Natural killer cell treated with Interleukin-12 subunit alpha and Interleukin-12 subunit beta and Interleukin-15 and Interleukin-18, amount 100 ng/mL, for 72 hours (primary cell): ENCODE data around the gene TRPC5OS. TPM values are rescaled to one million over a fixed set of nuclear protein-coding genes. Genes with fewer than 3 reads are reported as not detected.

Source experiments
- ATAC-seq, 2 donors: fragments of 150-1000 bp; cut with Tn5 transposase in 1 of 2; sonication (Bioruptor Pico), chemical (Tn5 transposase) in 1 of 2; 2 replicates each; pipeline ENCODE4 v1.10.0; 2021
- DNase-seq: peaks from one replicate; pipeline ENCODE4 v3.0.0; 2022; ENCODE audit warnings: low spot score
- H3K27ac Mint-ChIP-seq, 2 donors: 1 replicate in 1 of 2; 2 replicates in 1 of 2; pipeline ENCODE4 v1.8.0; 2022; ENCODE audit warnings: mixed read lengths in 2 of 2, mild to moderate bottlenecking in 1 of 2, moderate library complexity in 1 of 2
- H3K27me3 Mint-ChIP-seq, 2 donors: 1 replicate in 1 of 2; 2 replicates in 1 of 2; pipeline ENCODE4 v1.8.0; 2022; ENCODE audit warnings: mixed read lengths in 2 of 2
- H3K36me3 Mint-ChIP-seq: one replicate; pipeline ENCODE4 v1.8.0; 2022; ENCODE audit warnings: mixed read lengths
- H3K4me1 Mint-ChIP-seq, 2 donors: 1 replicate in 1 of 2; 2 replicates in 1 of 2; pipeline ENCODE4 v1.8.0; 2022; ENCODE audit warnings: low read depth in 2 of 2, mixed read lengths in 2 of 2, mild to moderate bottlenecking in 1 of 2
- H3K4me3 Mint-ChIP-seq: one replicate; pipeline ENCODE4 v1.8.0; 2022; ENCODE audit warnings: mixed read lengths
- H3K9me3 Mint-ChIP-seq: 2 replicates; pipeline ENCODE4 v1.8.0; 2022; ENCODE audit warnings: mixed read lengths
- total RNA-seq, 2 donors: library from RNA; stranded (reverse); gene quantifications; one replicate each; pipeline ENCODE4 v1.2.3, GENCODE V29; 2022

The TRPC5OS gene
- total RNA-seq, result not detected

- H3K27ac Mint-ChIP-seq, result no peak within 1 kb of the TSS
- no peaks in the 10 kb centered on the region for H3K9me3 Mint-ChIP-seq
- no peaks in the 10 kb centered on the region for H3K4me1 Mint-ChIP-seq
- peaks cover 0 to 25% of the 10 kb centered on the region in 2 donors for H3K27me3 Mint-ChIP-seq
- DNase-seq (no peak), ATAC-seq (no peak)
- no peak within 1 kb of the TSS for H3K4me3 Mint-ChIP-seq
- H3K36me3 Mint-ChIP-seq, result no peaks in the 10 kb centered on the region
Measured at GRCh38 chrX:111875881-111876280, at the start of gene TRPC5OS. TRPC5OS (plus strand) TSS chrX:111876181; CDS start chrX:111901850, 25,669 bp downstream.

DNA sequence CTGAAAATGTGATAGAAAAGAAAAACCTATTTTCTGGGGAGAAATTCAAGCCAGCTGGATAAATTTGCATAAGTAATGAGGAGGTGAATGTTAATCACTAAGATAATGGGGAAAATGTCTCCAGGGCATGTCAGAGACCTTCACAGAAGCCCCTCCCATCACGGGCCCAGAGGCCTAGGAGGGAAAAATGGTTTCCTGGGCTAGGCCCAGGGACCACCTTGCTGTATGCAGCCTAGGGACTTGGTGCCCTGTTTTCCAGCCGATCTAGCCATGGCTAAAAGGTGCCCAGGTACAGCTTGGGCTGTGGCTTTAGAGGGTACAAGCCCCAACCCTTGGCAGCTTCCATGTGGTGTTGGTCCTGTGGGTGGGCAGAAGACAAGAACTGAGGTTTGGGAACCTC, 46.6 kb upstream of the TRPC5OS start:
- H3K27ac Mint-ChIP-seq, result no peak overlapping the region
- H3K36me3 Mint-ChIP-seq, result no peaks in the 10 kb centered on the region
- no peak overlapping the region for H3K4me3 Mint-ChIP-seq
- H3K9me3 Mint-ChIP-seq, result no peaks in the 10 kb centered on the region
- ATAC-seq, result no peak
- peaks cover 12 to 16% of the 10 kb centered on the region in 2 donors for H3K27me3 Mint-ChIP-seq
- no peak for DNase-seq
- no peaks in the 10 kb centered on the region for H3K4me1 Mint-ChIP-seq

- peaks cover 12 to 16% of the 10 kb centered on the region in 2 donors for H3K27me3 Mint-ChIP-seq
- ATAC-seq (no peak), DNase-seq (no peak)
- H3K4me3 Mint-ChIP-seq, result no peak overlapping the region
- H3K27ac Mint-ChIP-seq, result no peak overlapping the region
- no peaks in the 10 kb centered on the region for H3K36me3 Mint-ChIP-seq
- H3K4me1 Mint-ChIP-seq, result no peaks in the 10 kb centered on the region
- H3K9me3 Mint-ChIP-seq, result no peaks in the 10 kb centered on the region
Measured at GRCh38 chrX:111830571-111830970, 45.4 kb upstream of the TRPC5OS start.

DNA sequence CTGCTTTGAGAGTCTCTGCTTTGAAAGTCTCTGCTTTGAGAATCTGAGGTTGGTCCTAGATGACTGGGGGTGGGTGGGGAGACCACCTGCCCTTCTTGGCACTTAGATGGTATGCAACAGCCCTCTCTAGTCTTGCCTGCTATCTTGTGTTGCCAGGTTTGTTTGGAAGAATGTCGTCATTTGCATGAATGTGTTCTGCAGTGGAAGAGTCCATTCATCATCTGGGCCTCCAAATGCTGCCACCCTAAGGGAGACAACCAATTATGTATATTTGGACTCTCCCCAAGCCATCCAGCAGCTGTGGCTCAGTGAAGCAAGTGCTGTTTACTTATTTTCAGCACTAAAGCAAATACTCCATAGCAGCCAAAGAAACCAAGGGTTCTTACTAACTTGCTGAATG, 44.6 kb upstream of the TRPC5OS start:
- DNase-seq (no peak), ATAC-seq (no peak)
- Mint-ChIP-seq H3K27me3 (peaks cover 12 to 15% of the 10 kb centered on the region in 2 donors), H3K27ac (no peak overlapping the region), H3K4me3 (no peak overlapping the region), H3K36me3 (no peaks in the 10 kb centered on the region), H3K9me3 (no peaks in the 10 kb centered on the region), H3K4me1 (no peaks in the 10 kb centered on the region)

DNA sequence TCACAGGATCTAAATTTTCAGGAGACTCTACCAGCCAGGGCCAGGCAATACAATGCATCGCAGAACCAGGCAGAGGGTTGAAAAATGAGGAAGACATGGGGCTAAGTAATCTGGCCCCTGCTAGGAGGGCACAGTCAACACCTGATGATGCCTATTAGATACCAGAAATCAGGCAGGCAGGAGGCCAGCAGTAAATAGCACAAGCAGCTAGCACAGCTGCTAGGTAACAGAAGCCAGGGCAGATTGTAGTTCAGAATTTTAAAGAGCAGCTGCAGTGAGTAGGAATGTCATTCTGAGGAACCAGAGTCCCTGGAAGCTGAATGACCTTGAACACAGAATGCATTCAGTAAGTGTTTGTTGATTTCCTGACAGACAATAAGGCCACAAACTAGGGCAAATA, 38.8 kb upstream of the TRPC5OS start:
- Mint-ChIP-seq H3K4me3 (no peak overlapping the region), H3K36me3 (no peaks in the 10 kb centered on the region), H3K4me1 (no peaks in the 10 kb centered on the region), H3K9me3 (no peaks in the 10 kb centered on the region), H3K27ac (no peak overlapping the region), H3K27me3 (peaks cover 0 to 2% of the 10 kb centered on the region in 2 donors)
- DNase-seq (no peak), ATAC-seq (no peak)

- Mint-ChIP-seq H3K36me3 (no peaks in the 10 kb centered on the region), H3K4me3 (no peak overlapping the region), H3K27ac (no peak overlapping the region), H3K9me3 (no peaks in the 10 kb centered on the region), H3K4me1 (no peaks in the 10 kb centered on the region), H3K27me3 (peaks cover 0 to 11% of the 10 kb centered on the region in 2 donors)
- DNase-seq (no peak), ATAC-seq (no peak)
Measured at GRCh38 chrX:111847491-111848133, 28.4 kb upstream of the TRPC5OS start.

GRCh38 chrX:111848541-111848940, 27.4 kb upstream of the TRPC5OS start:
- DNase-seq (no peak), ATAC-seq (no peak)
- Mint-ChIP-seq H3K27me3 (peaks cover 0 to 6% of the 10 kb centered on the region in 2 donors), H3K36me3 (no peaks in the 10 kb centered on the region), H3K4me3 (no peak overlapping the region), H3K27ac (no peak overlapping the region), H3K9me3 (no peaks in the 10 kb centered on the region), H3K4me1 (no peaks in the 10 kb centered on the region)

- H3K27ac Mint-ChIP-seq, result no peak overlapping the region
- no peaks in the 10 kb centered on the region for H3K4me1 Mint-ChIP-seq
- DNase-seq (no peak), ATAC-seq (no peak)
- H3K27me3 Mint-ChIP-seq, result peaks cover 0 to 9% of the 10 kb centered on the region in 2 donors
- no peaks in the 10 kb centered on the region for H3K9me3 Mint-ChIP-seq
- no peaks in the 10 kb centered on the region for H3K36me3 Mint-ChIP-seq
- H3K4me3 Mint-ChIP-seq, result no peak overlapping the region
Measured at GRCh38 chrX:111850975-111851374, 25.0 kb upstream of the TRPC5OS start.

- Mint-ChIP-seq H3K4me1 (no peaks in the 10 kb centered on the region), H3K9me3 (no peaks in the 10 kb centered on the region), H3K4me3 (no peak overlapping the region), H3K27me3 (peaks cover 0 to 18% of the 10 kb centered on the region in 2 donors), H3K27ac (no peak overlapping the region), H3K36me3 (no peaks in the 10 kb centered on the region)
- ATAC-seq, result no peak
- DNase-seq, result no peak
Measured at GRCh38 chrX:111854556-111855490, 21.2 kb upstream of the TRPC5OS start.

- Mint-ChIP-seq H3K27me3 (peaks cover 0 to 13% of the 10 kb centered on the region in 2 donors), H3K36me3 (no peaks in the 10 kb centered on the region), H3K4me3 (no peak overlapping the region), H3K27ac (no peak overlapping the region), H3K4me1 (no peaks in the 10 kb centered on the region), H3K9me3 (no peaks in the 10 kb centered on the region)
- no peak for ATAC-seq
- no peak for DNase-seq
Measured at GRCh38 chrX:111857534-111858060, 18.4 kb upstream of the TRPC5OS start.

DNA sequence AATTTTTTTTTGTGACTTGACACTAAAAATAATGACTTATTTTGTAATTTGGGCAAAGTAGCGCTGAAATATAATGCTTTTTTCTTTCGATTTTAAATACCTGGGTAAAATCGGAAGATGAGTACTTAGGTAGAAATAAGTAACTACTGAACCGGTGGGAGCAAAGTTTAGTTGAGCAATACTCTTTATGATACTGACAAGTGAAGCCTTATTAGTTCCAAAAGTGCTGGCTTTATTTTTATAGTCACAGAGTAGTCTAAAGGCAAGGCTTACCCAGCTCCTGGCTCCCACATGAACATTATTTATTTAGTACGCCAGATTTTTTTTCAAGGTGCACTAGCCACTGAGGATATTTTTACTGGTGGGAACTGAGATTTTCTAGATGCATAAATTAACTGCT, 14.4 kb upstream of the TRPC5OS start:
- no peak for DNase-seq
- H3K27ac Mint-ChIP-seq, result no peak overlapping the region
- H3K4me1 Mint-ChIP-seq, result no peaks in the 10 kb centered on the region
- no peak for ATAC-seq
- no peaks in the 10 kb centered on the region for H3K9me3 Mint-ChIP-seq
- peaks cover 0 to 15% of the 10 kb centered on the region in 2 donors for H3K27me3 Mint-ChIP-seq
- no peaks in the 10 kb centered on the region for H3K36me3 Mint-ChIP-seq
- H3K4me3 Mint-ChIP-seq, result no peak overlapping the region

- Mint-ChIP-seq H3K9me3 (no peaks in the 10 kb centered on the region), H3K27ac (no peak overlapping the region), H3K4me3 (no peak overlapping the region), H3K4me1 (no peaks in the 10 kb centered on the region), H3K36me3 (no peaks in the 10 kb centered on the region), H3K27me3 (peaks cover 6 to 23% of the 10 kb centered on the region in 2 donors)
- DNase-seq (no peak), ATAC-seq (no peak)
Measured at GRCh38 chrX:111867236-111867635, 8.7 kb upstream of the TRPC5OS start.

DNA sequence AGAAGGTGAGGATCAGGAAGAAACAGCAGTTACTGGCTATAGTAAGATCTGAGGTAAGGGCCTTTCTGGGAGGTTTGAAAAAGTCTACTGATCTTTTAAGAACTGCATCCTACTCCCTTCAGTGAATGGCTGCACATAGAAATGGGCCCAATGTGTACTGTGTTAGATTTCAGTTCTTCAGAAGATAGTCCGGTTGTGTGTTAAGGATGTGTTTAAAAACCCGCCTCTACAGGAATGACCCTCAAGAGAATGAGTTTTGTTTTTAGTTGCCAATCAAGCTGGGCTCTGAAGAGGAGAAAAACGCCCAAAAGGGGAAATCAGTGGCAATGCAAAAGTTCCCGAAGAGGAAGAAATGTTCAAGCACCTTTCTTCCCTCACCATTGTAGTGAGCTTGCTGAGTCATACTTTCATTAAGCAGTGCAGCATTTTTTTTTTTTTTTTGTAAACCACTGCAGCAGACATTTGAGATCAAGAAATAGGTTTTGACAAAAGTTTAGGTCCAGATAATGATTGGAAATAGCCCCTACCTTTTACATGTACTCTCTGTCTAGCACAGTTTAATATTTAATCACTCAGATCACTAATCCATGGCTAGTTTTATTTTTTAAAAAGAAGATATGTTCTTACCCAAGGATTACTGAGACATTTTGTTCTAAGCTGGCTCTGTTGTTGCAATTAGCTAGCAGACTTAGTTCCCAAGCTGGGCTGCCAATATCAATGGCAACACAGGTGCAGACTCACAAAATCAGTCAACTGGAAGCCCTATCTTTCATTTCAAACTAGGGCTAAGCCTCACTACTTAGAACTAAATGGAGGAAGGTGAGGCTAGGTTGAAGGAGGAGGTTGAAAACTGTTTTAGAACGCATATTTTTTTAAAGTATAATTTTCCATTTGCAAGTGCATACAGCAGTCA, 7.0 kb upstream of the TRPC5OS start:
- H3K27me3 Mint-ChIP-seq, result peaks cover 6 to 25% of the 10 kb centered on the region in 2 donors
- no peaks in the 10 kb centered on the region for H3K9me3 Mint-ChIP-seq
- H3K27ac Mint-ChIP-seq, result no peak overlapping the region
- DNase-seq (no peak), ATAC-seq (no peak)
- no peaks in the 10 kb centered on the region for H3K36me3 Mint-ChIP-seq
- H3K4me1 Mint-ChIP-seq, result no peaks in the 10 kb centered on the region
- H3K4me3 Mint-ChIP-seq, result no peak overlapping the region
